ENCODE results near the gene CABLES1. TPM values are rescaled to one million over a fixed set of nuclear protein-coding genes. Genes with fewer than 3 reads are reported as not detected.

CABLES1 gene
- total RNA-seq, 2 experiments from 2014 or later = not detected

DNA sequence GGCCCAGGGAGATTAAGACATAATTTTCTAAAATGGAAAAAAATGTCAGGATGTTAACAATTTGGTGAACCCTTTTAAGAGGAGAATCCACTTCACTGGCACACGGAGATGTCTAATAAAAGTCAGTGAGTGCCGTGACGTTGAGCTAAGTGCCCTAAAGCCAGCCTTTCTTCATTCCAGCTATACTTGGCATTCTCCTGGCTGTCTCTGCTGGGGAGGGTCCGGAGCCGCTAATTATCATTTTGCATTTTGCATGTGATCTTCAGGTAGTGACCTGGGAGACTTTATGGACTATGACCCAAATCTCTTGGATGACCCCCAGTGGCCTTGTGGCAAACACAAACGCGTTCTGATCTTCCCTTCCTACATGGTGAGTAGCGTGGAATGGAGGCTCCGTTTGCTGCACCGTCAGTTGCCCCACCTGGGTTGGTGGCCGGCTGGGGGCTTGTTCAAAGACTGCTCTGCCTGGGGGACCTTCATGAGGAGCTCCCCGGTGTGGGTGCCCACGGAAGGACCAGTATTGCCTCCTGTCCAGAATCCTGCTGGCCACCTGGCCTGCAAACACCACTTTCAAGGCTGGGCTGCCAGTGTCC lies 101.7 kb downstream of the CABLES1 start:
- Histone ChIP-seq H3K9me3 (ENCODE audit: control insufficient read depth in 1 of 2, insufficient read depth in 1 of 2, low read length in 2 of 2) (no peaks in the 10 kb centered on the region), H3K4me3 (ENCODE audit: low read length) (no peak overlapping the region), H3K27ac (ENCODE audit: low read depth in 1 of 2, low read length in 2 of 2) (peak overlapping the region in 1 of 2 donors; percentile 63), H3K4me1 (ENCODE audit: insufficient read depth, low read length) (peaks cover 24% of the 10 kb centered on the region), H3K36me3 (ENCODE audit: insufficient read depth, low read length) (no peaks in the 10 kb centered on the region), H3K27me3 (ENCODE audit: control insufficient read depth in 1 of 2, insufficient read depth in 2 of 2, low read length in 2 of 2) (no peaks in the 10 kb centered on the region)
- intact Hi-C loops (cut with DNase I, micrococcal nuclease) = loop anchor here in 1 of 2 experiments (10.0 kb wide), 2 partner anchors 162 to 302 kb away; partner anchors contain the start of gene RBBP8
- Mint-ChIP-seq H3K4me1 (ENCODE audit: low read depth) (peaks cover 24% of the 10 kb centered on the region), H3K36me3 (ENCODE audit: low read depth) (no peaks in the 10 kb centered on the region), H3K27ac (no peak overlapping the region), H3K4me3 (no peak overlapping the region), H3K9me3 (no peaks in the 10 kb centered on the region), H3K27me3 (no peaks in the 10 kb centered on the region)
- DNase-seq (no peak), ATAC-seq (ENCODE audit: poor library complexity) (no peak)
- ChIA-PET POLR2A (interaction anchor here (0.5 kb wide), 1 partner anchor 13 kb away, joined by 3 read pairs; no protein-coding TSS in a partner anchor), CTCF (no interaction called here)
- TF ChIP-seq, protein P1, sequence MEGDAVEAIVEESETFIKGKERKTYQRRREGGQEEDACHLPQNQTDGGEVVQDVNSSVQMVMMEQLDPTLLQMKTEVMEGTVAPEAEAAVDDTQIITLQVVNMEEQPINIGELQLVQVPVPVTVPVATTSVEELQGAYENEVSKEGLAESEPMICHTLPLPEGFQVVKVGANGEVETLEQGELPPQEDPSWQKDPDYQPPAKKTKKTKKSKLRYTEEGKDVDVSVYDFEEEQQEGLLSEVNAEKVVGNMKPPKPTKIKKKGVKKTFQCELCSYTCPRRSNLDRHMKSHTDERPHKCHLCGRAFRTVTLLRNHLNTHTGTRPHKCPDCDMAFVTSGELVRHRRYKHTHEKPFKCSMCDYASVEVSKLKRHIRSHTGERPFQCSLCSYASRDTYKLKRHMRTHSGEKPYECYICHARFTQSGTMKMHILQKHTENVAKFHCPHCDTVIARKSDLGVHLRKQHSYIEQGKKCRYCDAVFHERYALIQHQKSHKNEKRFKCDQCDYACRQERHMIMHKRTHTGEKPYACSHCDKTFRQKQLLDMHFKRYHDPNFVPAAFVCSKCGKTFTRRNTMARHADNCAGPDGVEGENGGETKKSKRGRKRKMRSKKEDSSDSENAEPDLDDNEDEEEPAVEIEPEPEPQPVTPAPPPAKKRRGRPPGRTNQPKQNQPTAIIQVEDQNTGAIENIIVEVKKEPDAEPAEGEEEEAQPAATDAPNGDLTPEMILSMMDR (IDR thresholded peaks at IDR 0.05) = no peak

- peak overlapping the region; percentile 67 for H3K4me3 Mint-ChIP-seq
- TF ChIP-seq, protein P1 (IDR thresholded peaks at IDR 0.05) = no peak
- no peaks in the 10 kb centered on the region for H3K36me3 Mint-ChIP-seq (ENCODE audit: low read depth)
- H3K27me3 Mint-ChIP-seq = no peaks in the 10 kb centered on the region
- peak overlapping the region; percentile 31 for H3K27ac Mint-ChIP-seq
- Histone ChIP-seq H3K27ac (ENCODE audit: low read depth in 1 of 2, low read length in 2 of 2) (peak overlapping the region in 1 of 2 donors; percentile 63), H3K4me3 (ENCODE audit: low read length) (peak overlapping the region; percentile 49), H3K9me3 (ENCODE audit: control insufficient read depth in 1 of 2, insufficient read depth in 1 of 2, low read length in 2 of 2) (no peaks in the 10 kb centered on the region), H3K4me1 (ENCODE audit: insufficient read depth, low read length) (peaks cover 21% of the 10 kb centered on the region), H3K36me3 (ENCODE audit: insufficient read depth, low read length) (no peaks in the 10 kb centered on the region), H3K27me3 (ENCODE audit: control insufficient read depth in 1 of 2, insufficient read depth in 2 of 2, low read length in 2 of 2) (no peaks in the 10 kb centered on the region)
- H3K9me3 Mint-ChIP-seq = no peaks in the 10 kb centered on the region
- peaks cover 17% of the 10 kb centered on the region for H3K4me1 Mint-ChIP-seq (ENCODE audit: low read depth)
- POLR2A ChIA-PET = interaction anchor here (0.5 to 1.0 kb wide), 2 partner anchors 13 to 23 kb away, joined by 3 read pairs; no protein-coding TSS in a partner anchor
- CTCF ChIA-PET = no interaction called here
- peak; percentile 79 for ATAC-seq (ENCODE audit: poor library complexity)
- intact Hi-C loops (cut with DNase I, micrococcal nuclease) = loop anchor here in 1 of 2 experiments (10.0 kb wide), 2 partner anchors 163 to 303 kb away; partner anchors contain the start of gene RBBP8
- peak in 10 of 14 experiments; percentile 2 to 70 (median 37) for DNase-seq
Observed at GRCh38 chr18:23237524-23238151, 102.4 kb downstream of the CABLES1 start.

GRCh38 chr18:23238152-23238531 lies 102.9 kb downstream of the CABLES1 start:
- Histone ChIP-seq H3K27me3 (ENCODE audit: control insufficient read depth in 1 of 2, insufficient read depth in 2 of 2, low read length in 2 of 2) (no peaks in the 10 kb centered on the region), H3K27ac (ENCODE audit: low read depth in 1 of 2, low read length in 2 of 2) (peak overlapping the region in 1 of 2 donors; percentile 63), H3K9me3 (ENCODE audit: control insufficient read depth in 1 of 2, insufficient read depth in 1 of 2, low read length in 2 of 2) (no peaks in the 10 kb centered on the region), H3K4me3 (ENCODE audit: low read length) (peak overlapping the region; percentile 49), H3K4me1 (ENCODE audit: insufficient read depth, low read length) (peaks cover 21% of the 10 kb centered on the region), H3K36me3 (ENCODE audit: insufficient read depth, low read length) (no peaks in the 10 kb centered on the region)
- Mint-ChIP-seq H3K27me3 (no peaks in the 10 kb centered on the region), H3K27ac (peak overlapping the region; percentile 31), H3K4me3 (peak overlapping the region; percentile 82), H3K36me3 (ENCODE audit: low read depth) (no peaks in the 10 kb centered on the region), H3K9me3 (no peaks in the 10 kb centered on the region), H3K4me1 (ENCODE audit: low read depth) (peaks cover 17% of the 10 kb centered on the region)
- POLR2A ChIA-PET = interaction anchor here (1.0 kb wide), 1 partner anchor 23 kb away, joined by 3 read pairs; no protein-coding TSS in a partner anchor
- DNase-seq (no peak), ATAC-seq (ENCODE audit: poor library complexity) (no peak)
- TF ChIP-seq, protein P1 (IDR thresholded peaks at IDR 0.05) = no peak
- intact Hi-C loops (cut with DNase I, micrococcal nuclease) = loop anchor here in 1 of 2 experiments (10.0 kb wide), 2 partner anchors 163 to 303 kb away; partner anchors contain the start of gene RBBP8
- CTCF ChIA-PET = no interaction called here
